ENCODE results near the gene TOP1.

GRCh38 chr20:41065716-41066115, 37.1 kb downstream of the TOP1 start:
- TF ChIP-seq CTCF (conservative IDR thresholded peaks at IDR 0.05; ENCODE audit: low read depth, low read length), result no peak
- TF ChIP-seq POLR2A (IDR thresholded peaks at IDR 0.05; ENCODE audit: low read depth, low read length), result no peak
- no peak for TF ChIP-seq MXI1 (IDR thresholded peaks at IDR 0.05; ENCODE audit: borderline replicate concordance, low read depth, low read length)
- no peak for TF ChIP-seq NFE2L2 (IDR thresholded peaks at IDR 0.05; ENCODE audit: low read depth, low read length)
- no peak for TF ChIP-seq RFX5 (IDR thresholded peaks at IDR 0.05; ENCODE audit: low read depth, low read length)
- TF ChIP-seq SMC3 (IDR thresholded peaks at IDR 0.05; ENCODE audit: low read depth, low read length), result no peak
- no peak for TF ChIP-seq USF2 (IDR thresholded peaks at IDR 0.05; ENCODE audit: low read depth, low read length)
- no peak for TF ChIP-seq MAFK (IDR thresholded peaks at IDR 0.05; ENCODE audit: low read depth, low read length)
